A549 (cell line): ENCODE results near the gene HSP90AA1. TPM values are rescaled to one million over a fixed set of nuclear protein-coding genes. Genes with fewer than 3 reads are reported as not detected.

Experiments
- polyA plus RNA-seq, 4 experiments: library from polyadenylated mRNA; depleted of rRNA in 3 of 4; stranded (reverse); fragments of >200 nt; fragmentation: RNase III in 1 of 4; extraction: RNeasy Plus Mini Kit Qiagen cat#74134 plus additional on column Dnase treatment in 1 of 4; gene quantifications; 2 replicates in 3 of 4; 3 replicates in 1 of 4; pipeline ENCODE4 v1.2.3, GENCODE V29; 2011 to 2017
- small RNA-seq, 6 experiments: library from RNA; depleted of rRNA; stranded (forward); fragments of <200 nt; gene quantifications; one replicate each; pipeline ENCODE3, GENCODE V24; 2012

The HSP90AA1 gene
- polyA plus RNA-seq, 2 of the 4 experiments (the other 2 are of a cell fraction): 1,087 to 1,864 TPM

Small RNAs within 50 kb of the gene (small RNA-seq; reads per million reads assigned to genes)
- gene RN7SL472P: 0 reads per million in 6 experiments

Other genes with a start within 250 kb of the HSP90AA1 start
- 187 and 379 TPM in 2 replicates for gene DYNC1H1, start 122.5 kb downstream of the HSP90AA1 start, polyA plus RNA-seq (2011; rRNA removed)
- 154 to 197 TPM (median 177 TPM) in 3 replicates for gene DYNC1H1, start 122.5 kb downstream of the HSP90AA1 start, polyA plus RNA-seq (2017; fragmentation: RNase III; extraction: RNeasy Plus Mini Kit Qiagen cat#74134 plus additional on column Dnase treatment)
- gene WDR20, start 52.9 kb upstream of the HSP90AA1 start, polyA plus RNA-seq (2011; rRNA removed): 17.6 and 20.6 TPM in 2 replicates
- 19.5 to 21.6 TPM (median 20.4 TPM) in 3 replicates for gene WDR20, start 52.9 kb upstream of the HSP90AA1 start, polyA plus RNA-seq (2017; fragmentation: RNase III; extraction: RNeasy Plus Mini Kit Qiagen cat#74134 plus additional on column Dnase treatment)
- 10.4 and 12.6 TPM in 2 replicates for gene MOK, start 218.1 kb upstream of the HSP90AA1 start, polyA plus RNA-seq (2011; rRNA removed)
- gene MOK, start 218.1 kb upstream of the HSP90AA1 start, polyA plus RNA-seq (2017; fragmentation: RNase III; extraction: RNeasy Plus Mini Kit Qiagen cat#74134 plus additional on column Dnase treatment): 18.5 to 25.1 TPM (median 19.3 TPM) in 3 replicates
- gene ZNF839, start 232.7 kb upstream of the HSP90AA1 start, polyA plus RNA-seq (2011; rRNA removed): 8.5 and 10.8 TPM in 2 replicates
- gene ZNF839, start 232.7 kb upstream of the HSP90AA1 start, polyA plus RNA-seq (2017; fragmentation: RNase III; extraction: RNeasy Plus Mini Kit Qiagen cat#74134 plus additional on column Dnase treatment): 6.0 to 7.9 TPM (median 7.2 TPM) in 3 replicates